NCI-H1092 (cell line): ENCODE measurements around the gene FOXL3.
"Not testable (repeated sequence)": the region's sequence is repeated elsewhere in the genome, so short reads cannot be mapped to it uniquely, and the experiment has no call there.

Source experiments
- DNase-seq: peaks from one replicate; lab custom pipeline; 2025; lab: John Stamatoyannopoulos, UW

FOXL3 gene

GRCh38 chr7:323410-323809 lies 33.4 kb downstream of the FOXL3 start:
- no peak for DNase-seq

GRCh38 chr7:324011-324410 lies 34.0 kb downstream of the FOXL3 start:
- no peak for DNase-seq

GRCh38 chr7:325051-325798 lies 35.3 kb downstream of the FOXL3 start:
- no peak for DNase-seq

GRCh38 chr7:325811-326210 lies 35.8 kb downstream of the FOXL3 start:
- DNase-seq: no peak

- DNase-seq: no peak
Measured at GRCh38 chr7:326273-326672, 36.3 kb downstream of the FOXL3 start.

- no peak for DNase-seq
Measured at GRCh38 chr7:326809-327232, 36.9 kb downstream of the FOXL3 start.

GRCh38 chr7:327233-327931 lies 37.4 kb downstream of the FOXL3 start:
- DNase-seq: no peak

- no peak for DNase-seq
Measured at GRCh38 chr7:327991-328702, 38.2 kb downstream of the FOXL3 start.

- no peak for DNase-seq
Measured at GRCh38 chr7:329691-330281, 39.8 kb downstream of the FOXL3 start.

GRCh38 chr7:330511-331230 lies 40.7 kb downstream of the FOXL3 start:
- no peak for DNase-seq

- DNase-seq: no peak
Measured at GRCh38 chr7:332020-332517, 42.1 kb downstream of the FOXL3 start.

GRCh38 chr7:332646-333392 lies 42.8 kb downstream of the FOXL3 start:
- DNase-seq: peak; percentile 67

- no peak for DNase-seq
Measured at GRCh38 chr7:333393-333764, 43.4 kb downstream of the FOXL3 start.

GRCh38 chr7:334618-335357 lies 44.8 kb downstream of the FOXL3 start:
- DNase-seq: no peak

- no peak for DNase-seq
Measured at GRCh38 chr7:335358-336148, 45.6 kb downstream of the FOXL3 start.

- DNase-seq: not testable (repeated sequence)
Measured at GRCh38 chr7:336149-336533, 46.2 kb downstream of the FOXL3 start.

- no peak for DNase-seq
Measured at GRCh38 chr7:336810-337566, 47.0 kb downstream of the FOXL3 start.

GRCh38 chr7:337567-337951 lies 47.6 kb downstream of the FOXL3 start:
- DNase-seq: no peak
